Lower leg skin (tissue), 3 donors: Measurements from ENCODE around the gene BOD1L1.

Experiments
- POLR2A ChIP-seq, 2 donors: fragments of 450-650 bp; IDR thresholded peaks; one replicate each; pipeline ENCODE4 v1.6.1; 2016 to 2017; ENCODE audit warnings: antibody characterized with exemption in 2 of 2, mild to moderate bottlenecking in 1 of 2, moderate library complexity in 1 of 2
- TF ChIP-seq, protein P1 (sequence below), 3 donors: fragments of 450-650 bp; IDR thresholded peaks; one replicate each; pipeline ENCODE4 v1.5.1; 2016; ENCODE audit warnings: antibody characterized with exemption in 3 of 3, mild to moderate bottlenecking in 3 of 3, moderate library complexity in 2 of 3

DNA sequence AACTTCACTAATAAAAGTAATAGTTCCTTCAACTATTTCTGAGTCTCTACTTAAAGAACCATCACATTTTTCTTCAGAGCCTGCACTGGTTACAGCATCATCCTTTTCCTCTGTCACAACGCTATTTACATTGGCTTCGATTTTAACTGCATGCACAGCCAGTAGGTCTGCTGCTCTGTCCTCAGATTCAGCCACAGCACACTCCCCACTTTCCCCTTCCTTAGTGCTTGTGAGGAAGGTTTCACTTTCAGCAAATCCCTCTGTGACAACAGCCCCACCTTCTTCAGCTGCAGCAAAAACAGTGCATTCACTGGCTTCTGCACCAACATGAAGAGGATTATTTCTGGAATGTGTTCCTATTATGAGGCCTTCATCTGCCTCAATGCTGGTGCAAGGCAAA, 25.7 kb downstream of the BOD1L1 start:
- TF ChIP-seq, protein P1, sequence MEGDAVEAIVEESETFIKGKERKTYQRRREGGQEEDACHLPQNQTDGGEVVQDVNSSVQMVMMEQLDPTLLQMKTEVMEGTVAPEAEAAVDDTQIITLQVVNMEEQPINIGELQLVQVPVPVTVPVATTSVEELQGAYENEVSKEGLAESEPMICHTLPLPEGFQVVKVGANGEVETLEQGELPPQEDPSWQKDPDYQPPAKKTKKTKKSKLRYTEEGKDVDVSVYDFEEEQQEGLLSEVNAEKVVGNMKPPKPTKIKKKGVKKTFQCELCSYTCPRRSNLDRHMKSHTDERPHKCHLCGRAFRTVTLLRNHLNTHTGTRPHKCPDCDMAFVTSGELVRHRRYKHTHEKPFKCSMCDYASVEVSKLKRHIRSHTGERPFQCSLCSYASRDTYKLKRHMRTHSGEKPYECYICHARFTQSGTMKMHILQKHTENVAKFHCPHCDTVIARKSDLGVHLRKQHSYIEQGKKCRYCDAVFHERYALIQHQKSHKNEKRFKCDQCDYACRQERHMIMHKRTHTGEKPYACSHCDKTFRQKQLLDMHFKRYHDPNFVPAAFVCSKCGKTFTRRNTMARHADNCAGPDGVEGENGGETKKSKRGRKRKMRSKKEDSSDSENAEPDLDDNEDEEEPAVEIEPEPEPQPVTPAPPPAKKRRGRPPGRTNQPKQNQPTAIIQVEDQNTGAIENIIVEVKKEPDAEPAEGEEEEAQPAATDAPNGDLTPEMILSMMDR (IDR thresholded peaks at IDR 0.05) = no peak
- TF ChIP-seq POLR2A (IDR thresholded peaks at IDR 0.05) = no peak
